Measurements from ENCODE around the gene CCDC112. TPM values are rescaled to one million over a fixed set of nuclear protein-coding genes. Genes with fewer than 3 reads are reported as not detected.

Gene CCDC112
- total RNA-seq, 1 donor from 2014 or later, result 7.8 TPM

DNA sequence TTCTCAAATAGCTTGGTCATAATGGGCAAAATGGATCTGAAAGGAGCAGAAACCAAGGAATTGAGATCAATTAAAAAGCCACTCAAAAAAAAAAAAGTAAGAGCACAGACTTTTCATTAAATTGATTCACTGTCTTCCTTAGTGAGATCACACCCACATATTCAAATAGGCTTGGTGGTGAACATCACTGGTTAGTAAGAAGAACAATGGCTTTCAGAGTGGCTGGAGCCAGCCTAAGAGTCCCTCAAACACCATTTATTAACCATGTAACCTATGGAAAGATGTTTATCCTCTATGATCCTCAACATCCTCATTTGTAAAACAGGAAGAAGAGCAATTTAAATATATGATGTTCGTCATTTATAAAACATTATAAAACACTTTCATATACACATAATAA is 12.4 kb downstream of the CCDC112 start:
- H3K27me3 Mint-ChIP-seq (ENCODE audit: unreplicated experiment), result no peaks in the 10 kb centered on the region
- H3K27ac Mint-ChIP-seq (ENCODE audit: unreplicated experiment), result no peak overlapping the region
- no peak for DNase-seq (ENCODE audit: extremely low spot score, unreplicated experiment)
- H3K4me1 Mint-ChIP-seq (ENCODE audit: unreplicated experiment), result peaks cover 2% of the 10 kb centered on the region
- H3K9me3 Mint-ChIP-seq (ENCODE audit: unreplicated experiment), result no peaks in the 10 kb centered on the region
- H3K4me3 Mint-ChIP-seq (ENCODE audit: unreplicated experiment), result no peak overlapping the region
- TF ChIP-seq, protein P1, sequence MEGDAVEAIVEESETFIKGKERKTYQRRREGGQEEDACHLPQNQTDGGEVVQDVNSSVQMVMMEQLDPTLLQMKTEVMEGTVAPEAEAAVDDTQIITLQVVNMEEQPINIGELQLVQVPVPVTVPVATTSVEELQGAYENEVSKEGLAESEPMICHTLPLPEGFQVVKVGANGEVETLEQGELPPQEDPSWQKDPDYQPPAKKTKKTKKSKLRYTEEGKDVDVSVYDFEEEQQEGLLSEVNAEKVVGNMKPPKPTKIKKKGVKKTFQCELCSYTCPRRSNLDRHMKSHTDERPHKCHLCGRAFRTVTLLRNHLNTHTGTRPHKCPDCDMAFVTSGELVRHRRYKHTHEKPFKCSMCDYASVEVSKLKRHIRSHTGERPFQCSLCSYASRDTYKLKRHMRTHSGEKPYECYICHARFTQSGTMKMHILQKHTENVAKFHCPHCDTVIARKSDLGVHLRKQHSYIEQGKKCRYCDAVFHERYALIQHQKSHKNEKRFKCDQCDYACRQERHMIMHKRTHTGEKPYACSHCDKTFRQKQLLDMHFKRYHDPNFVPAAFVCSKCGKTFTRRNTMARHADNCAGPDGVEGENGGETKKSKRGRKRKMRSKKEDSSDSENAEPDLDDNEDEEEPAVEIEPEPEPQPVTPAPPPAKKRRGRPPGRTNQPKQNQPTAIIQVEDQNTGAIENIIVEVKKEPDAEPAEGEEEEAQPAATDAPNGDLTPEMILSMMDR (IDR thresholded peaks at IDR 0.05), result no peak
- H3K36me3 Mint-ChIP-seq (ENCODE audit: unreplicated experiment), result no peaks in the 10 kb centered on the region

DNA sequence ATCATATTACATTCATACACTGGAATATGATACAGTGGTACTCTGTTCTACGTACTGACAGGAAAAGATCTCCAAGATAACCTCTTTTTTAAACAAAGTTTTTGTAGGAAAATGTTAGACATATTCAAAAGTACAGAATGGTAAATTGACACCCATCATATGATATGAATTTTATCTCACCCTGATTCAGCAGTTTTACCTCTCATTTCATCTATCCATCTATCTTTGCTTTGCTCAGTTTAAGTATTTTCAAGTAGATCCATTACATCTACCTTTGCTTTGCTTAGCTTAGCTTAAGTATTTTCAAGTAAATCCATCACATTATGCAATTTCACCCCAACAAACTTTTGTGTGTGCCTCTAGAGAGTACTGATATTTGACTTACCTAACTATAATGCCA is 14.3 kb downstream of the CCDC112 start:
- Mint-ChIP-seq H3K36me3 (ENCODE audit: unreplicated experiment) (no peaks in the 10 kb centered on the region), H3K4me1 (ENCODE audit: unreplicated experiment) (peaks cover 2% of the 10 kb centered on the region)
- DNase-seq (ENCODE audit: extremely low spot score, unreplicated experiment), result no peak

DNA sequence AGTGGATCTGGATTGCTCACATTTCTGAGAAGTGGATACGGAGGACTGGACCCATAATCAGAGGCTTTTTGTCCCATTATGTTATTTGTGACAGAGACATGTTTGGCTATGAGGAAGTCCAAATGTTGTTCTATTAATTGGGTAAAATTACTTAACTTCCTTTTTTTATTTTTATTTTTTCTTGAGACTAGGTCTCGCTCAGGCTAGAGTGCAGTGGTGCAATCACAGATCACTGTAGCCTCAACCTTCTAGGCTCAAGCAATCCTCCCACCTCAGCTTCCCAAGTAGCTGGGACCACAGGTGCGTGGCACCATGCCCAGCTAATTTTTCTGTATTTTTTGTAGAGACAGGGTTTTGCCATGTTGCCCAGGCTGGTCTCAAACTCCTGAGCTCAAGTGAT is 21.9 kb downstream of the CCDC112 start:
- H3K4me1 Mint-ChIP-seq (ENCODE audit: unreplicated experiment), result no peaks in the 10 kb centered on the region
- H3K4me3 Mint-ChIP-seq (ENCODE audit: unreplicated experiment), result no peak overlapping the region
- TF ChIP-seq, protein P1 (IDR thresholded peaks at IDR 0.05), result no peak
- H3K36me3 Mint-ChIP-seq (ENCODE audit: unreplicated experiment), result peaks cover 26% of the 10 kb centered on the region
- H3K9me3 Mint-ChIP-seq (ENCODE audit: unreplicated experiment), result no peaks in the 10 kb centered on the region
- H3K27me3 Mint-ChIP-seq (ENCODE audit: unreplicated experiment), result no peaks in the 10 kb centered on the region
- H3K27ac Mint-ChIP-seq (ENCODE audit: unreplicated experiment), result no peak overlapping the region
- DNase-seq (ENCODE audit: extremely low spot score, unreplicated experiment), result no peak

More for the DNA sequence above, 14.3 kb downstream of the CCDC112 start:
- Mint-ChIP-seq H3K9me3 (ENCODE audit: unreplicated experiment) (no peaks in the 10 kb centered on the region), H3K4me3 (ENCODE audit: unreplicated experiment) (no peak overlapping the region), H3K27me3 (ENCODE audit: unreplicated experiment) (no peaks in the 10 kb centered on the region), H3K27ac (ENCODE audit: unreplicated experiment) (no peak overlapping the region)
- TF ChIP-seq, protein P1 (IDR thresholded peaks at IDR 0.05), result no peak

DNA sequence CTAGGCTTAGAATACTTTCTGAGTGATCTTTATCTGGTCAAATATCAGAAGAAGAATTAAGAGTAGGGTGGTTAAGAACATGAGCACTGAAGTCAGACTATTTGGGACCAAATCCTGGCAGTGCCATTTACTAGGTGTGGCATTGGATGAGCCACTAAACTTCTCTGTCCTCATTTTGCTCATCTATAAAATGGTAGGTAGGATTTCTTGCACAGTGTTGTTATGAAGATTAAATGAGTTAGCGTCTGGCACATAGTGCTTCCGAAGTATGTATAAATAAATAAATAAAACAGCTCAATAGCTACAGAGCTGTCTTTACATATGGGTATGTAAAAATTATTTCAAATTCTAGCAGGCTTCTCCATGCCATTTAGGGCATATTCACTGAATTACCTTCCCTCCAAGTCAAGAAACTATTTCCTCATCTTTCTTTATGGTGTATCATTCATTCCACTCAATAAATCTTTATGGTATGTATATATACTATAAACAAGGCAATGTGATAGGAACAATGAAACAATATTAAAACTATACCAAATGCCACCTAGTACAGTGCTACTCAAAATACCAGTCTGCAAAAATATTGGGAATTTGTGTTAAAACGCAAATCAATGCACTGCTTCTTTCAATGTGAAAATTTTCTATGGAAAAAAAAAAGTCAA is 24.0 kb downstream of the CCDC112 start:
- Mint-ChIP-seq H3K4me3 (ENCODE audit: unreplicated experiment) (no peak overlapping the region), H3K27me3 (ENCODE audit: unreplicated experiment) (no peaks in the 10 kb centered on the region), H3K9me3 (ENCODE audit: unreplicated experiment) (no peaks in the 10 kb centered on the region), H3K4me1 (ENCODE audit: unreplicated experiment) (no peaks in the 10 kb centered on the region), H3K36me3 (ENCODE audit: unreplicated experiment) (peaks cover 30% of the 10 kb centered on the region), H3K27ac (ENCODE audit: unreplicated experiment) (no peak overlapping the region)
- TF ChIP-seq, protein P1 (IDR thresholded peaks at IDR 0.05), result no peak
- DNase-seq (ENCODE audit: extremely low spot score, unreplicated experiment), result no peak

DNA sequence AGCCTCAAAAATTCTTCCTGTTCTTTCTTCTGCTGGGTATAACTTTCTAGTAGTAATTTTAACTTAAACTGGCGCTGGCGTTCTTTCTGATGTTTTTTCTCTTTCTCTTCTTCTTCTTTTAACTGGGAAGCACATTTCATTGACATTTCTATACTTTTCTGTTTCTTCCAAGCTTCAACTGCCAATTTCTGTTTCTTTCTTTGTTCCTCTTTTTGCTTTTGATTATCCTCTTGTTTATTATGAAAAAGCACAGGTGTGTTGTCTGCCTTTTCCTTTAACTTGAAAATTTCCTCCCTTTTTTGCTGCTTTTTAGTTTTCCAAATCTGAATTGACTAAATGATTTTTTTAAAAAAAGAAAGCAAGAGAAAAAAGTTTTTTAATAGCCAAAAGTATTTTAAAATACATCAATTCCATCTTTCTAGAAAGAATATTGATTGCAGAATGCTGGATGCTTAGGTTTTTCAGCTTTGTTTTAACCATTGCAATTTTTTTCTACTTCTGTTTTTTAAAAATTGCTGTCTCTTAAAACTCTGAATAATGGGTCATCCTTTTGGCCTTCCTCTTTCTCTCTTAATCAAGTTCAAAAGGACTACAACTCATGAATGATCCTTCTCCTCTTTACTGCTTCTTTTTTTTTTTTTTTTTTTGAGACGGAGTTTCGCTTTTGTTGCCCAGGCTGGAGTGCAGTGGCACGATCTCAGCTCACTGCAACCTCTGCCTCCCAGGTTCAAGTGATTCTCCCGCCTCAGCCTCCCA is 25.0 kb downstream of the CCDC112 start:
- Mint-ChIP-seq H3K4me1 (ENCODE audit: unreplicated experiment) (no peaks in the 10 kb centered on the region), H3K27me3 (ENCODE audit: unreplicated experiment) (no peaks in the 10 kb centered on the region), H3K4me3 (ENCODE audit: unreplicated experiment) (no peak overlapping the region), H3K36me3 (ENCODE audit: unreplicated experiment) (peaks cover 32% of the 10 kb centered on the region), H3K27ac (ENCODE audit: unreplicated experiment) (no peak overlapping the region), H3K9me3 (ENCODE audit: unreplicated experiment) (no peaks in the 10 kb centered on the region)
- DNase-seq (ENCODE audit: extremely low spot score, unreplicated experiment), result no peak
- TF ChIP-seq, protein P1 (IDR thresholded peaks at IDR 0.05), result no peak

All from osteocyte (in vitro differentiated cells).